ENCODE data around the gene DAPK1. TPM values are rescaled to one million over a fixed set of nuclear protein-coding genes. Genes with fewer than 3 reads are reported as not detected.

The DAPK1 gene
- total RNA-seq, 1 donor from 2014 or later: 35.1 TPM

DNA sequence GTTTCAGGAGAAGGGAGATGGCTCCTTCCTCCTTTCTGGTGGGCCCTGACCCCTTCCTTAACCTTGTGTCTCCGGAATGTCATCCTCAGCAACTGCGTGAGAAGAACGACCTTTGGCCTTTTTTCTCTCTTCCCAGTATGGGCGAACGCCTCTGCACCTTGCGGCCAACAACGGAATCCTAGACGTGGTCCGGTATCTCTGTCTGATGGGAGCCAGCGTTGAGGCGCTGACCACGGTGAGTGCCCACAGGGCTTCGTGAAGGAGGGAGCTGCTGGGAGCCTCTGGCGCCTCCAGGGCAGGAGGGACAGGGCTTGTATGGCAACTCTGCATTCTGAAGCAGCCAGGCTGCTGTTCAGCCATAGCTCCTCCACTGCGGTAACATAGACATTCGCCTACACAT is 160.2 kb downstream of the DAPK1 start:
- no peak for FAIRE-seq
- Mint-ChIP-seq H3K27ac (ENCODE audit: unreplicated experiment) (no peak overlapping the region), H3K4me1 (ENCODE audit: low read depth, unreplicated experiment) (peaks cover 28% of the 10 kb centered on the region), H3K36me3 (ENCODE audit: low read depth, unreplicated experiment) (peaks cover 7% of the 10 kb centered on the region), H3K9me3 (ENCODE audit: unreplicated experiment) (no peaks in the 10 kb centered on the region), H3K27me3 (ENCODE audit: low read depth, unreplicated experiment) (no peaks in the 10 kb centered on the region), H3K4me3 (ENCODE audit: unreplicated experiment) (no peak overlapping the region)
- Histone ChIP-seq H3K4me3 (ENCODE audit: insufficient read depth, low read depth, low read length) (no peak overlapping the region), H3K79me2 (ENCODE audit: insufficient read depth, low read length) (no peaks in the 10 kb centered on the region), H3K4me1 (ENCODE audit: insufficient read depth, low read length) (peaks cover 9% of the 10 kb centered on the region), H2AFZ (ENCODE audit: low read depth, low read length) (no peak overlapping the region), H3K9me3 (ENCODE audit: insufficient read depth, low read depth, low read length) (no peaks in the 10 kb centered on the region), H3K27ac (ENCODE audit: low read depth, low read length) (no peak overlapping the region), H3K9ac (ENCODE audit: low read length) (no peak overlapping the region), H3K27me3 (ENCODE audit: insufficient read depth, low read length) (no peaks in the 10 kb centered on the region), H3K36me3 (ENCODE audit: insufficient read depth, low read length) (no peaks in the 10 kb centered on the region), H4K20me1 (ENCODE audit: insufficient read depth, low read length) (no peaks in the 10 kb centered on the region), H3K4me2 (ENCODE audit: low read length) (no peak overlapping the region)
- no peak for TF ChIP-seq EZH2 (IDR thresholded peaks at IDR 0.05; ENCODE audit: insufficient read depth, low read length)
- TF ChIP-seq, protein P1, sequence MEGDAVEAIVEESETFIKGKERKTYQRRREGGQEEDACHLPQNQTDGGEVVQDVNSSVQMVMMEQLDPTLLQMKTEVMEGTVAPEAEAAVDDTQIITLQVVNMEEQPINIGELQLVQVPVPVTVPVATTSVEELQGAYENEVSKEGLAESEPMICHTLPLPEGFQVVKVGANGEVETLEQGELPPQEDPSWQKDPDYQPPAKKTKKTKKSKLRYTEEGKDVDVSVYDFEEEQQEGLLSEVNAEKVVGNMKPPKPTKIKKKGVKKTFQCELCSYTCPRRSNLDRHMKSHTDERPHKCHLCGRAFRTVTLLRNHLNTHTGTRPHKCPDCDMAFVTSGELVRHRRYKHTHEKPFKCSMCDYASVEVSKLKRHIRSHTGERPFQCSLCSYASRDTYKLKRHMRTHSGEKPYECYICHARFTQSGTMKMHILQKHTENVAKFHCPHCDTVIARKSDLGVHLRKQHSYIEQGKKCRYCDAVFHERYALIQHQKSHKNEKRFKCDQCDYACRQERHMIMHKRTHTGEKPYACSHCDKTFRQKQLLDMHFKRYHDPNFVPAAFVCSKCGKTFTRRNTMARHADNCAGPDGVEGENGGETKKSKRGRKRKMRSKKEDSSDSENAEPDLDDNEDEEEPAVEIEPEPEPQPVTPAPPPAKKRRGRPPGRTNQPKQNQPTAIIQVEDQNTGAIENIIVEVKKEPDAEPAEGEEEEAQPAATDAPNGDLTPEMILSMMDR (IDR thresholded peaks at IDR 0.05; ENCODE audit: insufficient read depth, low read depth, low read length): no peak
- no peak for DNase-seq (ENCODE audit: low read depth)

DNA sequence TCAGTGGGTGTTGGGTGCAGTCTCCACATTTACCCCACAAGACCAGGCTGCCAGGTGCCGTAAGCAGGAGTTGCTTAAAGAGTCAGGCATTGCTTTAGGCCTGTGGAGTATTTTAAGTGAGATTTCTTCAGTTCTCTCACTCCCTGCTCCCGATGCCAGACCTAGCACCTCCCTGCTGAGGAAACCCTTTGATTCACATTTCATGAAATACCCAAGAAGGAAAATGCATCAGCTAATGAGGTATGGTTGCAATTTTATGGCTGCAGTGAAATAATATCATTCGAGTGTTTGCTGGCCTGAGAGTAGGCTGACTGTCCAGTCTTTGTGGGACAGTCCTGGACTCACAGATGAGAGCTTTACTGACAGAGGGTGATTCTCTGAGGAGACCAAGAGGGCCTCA is 160.8 kb downstream of the DAPK1 start:
- H3K27me3 ChIP-seq (ENCODE audit: insufficient read depth, low read length): no peaks in the 10 kb centered on the region
- H3K4me1 ChIP-seq (ENCODE audit: insufficient read depth, low read length): peaks cover 9% of the 10 kb centered on the region
- no peaks in the 10 kb centered on the region for H3K9me3 Mint-ChIP-seq (ENCODE audit: unreplicated experiment)
- H4K20me1 ChIP-seq (ENCODE audit: insufficient read depth, low read length): no peaks in the 10 kb centered on the region
- no peak overlapping the region for H3K27ac Mint-ChIP-seq (ENCODE audit: unreplicated experiment)
- DNase-seq (ENCODE audit: low read depth): no peak
- no peaks in the 10 kb centered on the region for H3K79me2 ChIP-seq (ENCODE audit: insufficient read depth, low read length)
- no peak overlapping the region for H3K4me3 Mint-ChIP-seq (ENCODE audit: unreplicated experiment)
- H3K27ac ChIP-seq (ENCODE audit: low read depth, low read length): no peak overlapping the region
- H3K27me3 Mint-ChIP-seq (ENCODE audit: low read depth, unreplicated experiment): no peaks in the 10 kb centered on the region
- H3K4me3 ChIP-seq (ENCODE audit: insufficient read depth, low read depth, low read length): no peak overlapping the region
- no peak overlapping the region for H3K9ac ChIP-seq (ENCODE audit: low read length)
- H2AFZ ChIP-seq (ENCODE audit: low read depth, low read length): no peak overlapping the region
- H3K36me3 Mint-ChIP-seq (ENCODE audit: low read depth, unreplicated experiment): peaks cover 7% of the 10 kb centered on the region
- no peaks in the 10 kb centered on the region for H3K9me3 ChIP-seq (ENCODE audit: insufficient read depth, low read depth, low read length)
- peaks cover 31% of the 10 kb centered on the region for H3K4me1 Mint-ChIP-seq (ENCODE audit: low read depth, unreplicated experiment)
- H3K36me3 ChIP-seq (ENCODE audit: insufficient read depth, low read length): no peaks in the 10 kb centered on the region
- TF ChIP-seq, protein P1 (IDR thresholded peaks at IDR 0.05; ENCODE audit: insufficient read depth, low read depth, low read length): no peak
- no peak for TF ChIP-seq EZH2 (IDR thresholded peaks at IDR 0.05; ENCODE audit: insufficient read depth, low read length)
- FAIRE-seq: no peak
- no peak overlapping the region for H3K4me2 ChIP-seq (ENCODE audit: low read length)

DNA sequence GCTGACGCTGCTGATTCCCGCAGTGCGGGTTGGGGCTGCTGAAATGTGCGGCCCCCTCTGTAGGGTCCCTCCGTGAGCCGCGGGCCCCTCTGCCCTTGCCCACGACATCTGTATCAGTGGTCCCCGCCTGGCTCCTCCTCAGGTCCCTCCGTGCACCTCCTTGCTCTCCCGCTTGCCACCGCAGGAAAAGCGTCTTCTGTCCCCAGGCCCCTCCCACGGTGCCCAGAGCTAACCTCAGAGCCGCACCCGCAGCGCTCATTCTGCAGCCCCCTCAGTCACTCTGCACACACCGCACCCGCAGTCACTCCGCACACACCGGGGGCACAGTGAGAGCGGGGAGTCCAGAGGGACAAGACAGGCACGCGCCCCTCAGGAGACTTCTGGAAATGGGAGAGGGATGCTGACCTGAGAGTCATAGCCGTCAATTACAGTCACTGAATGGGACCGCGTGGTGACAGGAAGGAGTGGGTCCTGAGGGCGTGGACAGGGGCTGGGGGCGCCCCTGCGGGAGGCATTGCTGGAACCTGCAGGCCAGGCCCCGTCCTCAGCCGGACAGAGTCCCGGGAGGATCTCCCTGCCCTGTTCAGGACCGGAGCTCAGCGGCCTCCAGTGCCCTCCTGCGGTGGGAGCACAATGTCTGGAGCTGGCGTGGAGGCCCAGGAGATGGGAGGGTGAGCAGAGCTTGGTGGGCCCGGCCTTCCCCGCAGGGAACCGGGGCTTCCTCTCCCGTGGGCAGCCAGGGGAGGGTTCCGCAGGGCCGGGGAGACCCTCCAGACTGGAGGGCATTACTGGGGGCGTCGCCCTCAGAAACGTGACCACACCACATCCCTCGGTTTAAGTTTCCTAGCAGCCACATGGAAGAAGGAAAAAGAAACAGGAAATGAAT is 162.1 kb downstream of the DAPK1 start:
- Histone ChIP-seq H3K27me3 (ENCODE audit: insufficient read depth, low read length) (no peaks in the 10 kb centered on the region), H3K9me3 (ENCODE audit: insufficient read depth, low read depth, low read length) (no peaks in the 10 kb centered on the region), H3K79me2 (ENCODE audit: insufficient read depth, low read length) (no peaks in the 10 kb centered on the region), H3K9ac (ENCODE audit: low read length) (no peak overlapping the region), H2AFZ (ENCODE audit: low read depth, low read length) (no peak overlapping the region), H3K4me1 (ENCODE audit: insufficient read depth, low read length) (peaks cover 9% of the 10 kb centered on the region), H3K4me2 (ENCODE audit: low read length) (no peak overlapping the region), H4K20me1 (ENCODE audit: insufficient read depth, low read length) (no peaks in the 10 kb centered on the region), H3K36me3 (ENCODE audit: insufficient read depth, low read length) (no peaks in the 10 kb centered on the region), H3K27ac (ENCODE audit: low read depth, low read length) (no peak overlapping the region), H3K4me3 (ENCODE audit: insufficient read depth, low read depth, low read length) (no peak overlapping the region)
- Mint-ChIP-seq H3K36me3 (ENCODE audit: low read depth, unreplicated experiment) (peaks cover 8% of the 10 kb centered on the region), H3K9me3 (ENCODE audit: unreplicated experiment) (no peaks in the 10 kb centered on the region), H3K27ac (ENCODE audit: unreplicated experiment) (no peak overlapping the region), H3K4me1 (ENCODE audit: low read depth, unreplicated experiment) (peaks cover 31% of the 10 kb centered on the region), H3K27me3 (ENCODE audit: low read depth, unreplicated experiment) (no peaks in the 10 kb centered on the region), H3K4me3 (ENCODE audit: unreplicated experiment) (no peak overlapping the region)
- FAIRE-seq (no peak), DNase-seq (ENCODE audit: low read depth) (no peak)
- TF ChIP-seq EZH2 (IDR thresholded peaks at IDR 0.05; ENCODE audit: insufficient read depth, low read length): no peak
- TF ChIP-seq, protein P1 (IDR thresholded peaks at IDR 0.05; ENCODE audit: insufficient read depth, low read depth, low read length): no peak
